ENCODE data around the gene MPHOSPH8. TPM values are rescaled to one million over a fixed set of nuclear protein-coding genes. Genes with fewer than 3 reads are reported as not detected.
"Not testable (repeated sequence)": the region's sequence is repeated elsewhere in the genome, so short reads cannot be mapped to it uniquely, and the experiment has no call there.

Gene MPHOSPH8
- total RNA-seq, 1 donor from 2014 or later: 16.8 TPM

- no peaks in the 10 kb centered on the region for H3K27me3 ChIP-seq (ENCODE audit: control insufficient read depth, insufficient read depth, low read length)
- no peak for TF ChIP-seq CTCF (IDR thresholded peaks at IDR 0.05; ENCODE audit: insufficient read depth, low read length, poor library complexity, severe bottlenecking)
- no peak for DNase-seq (ENCODE audit: low read depth)
- H3K4me3 ChIP-seq (ENCODE audit: low read depth, low read length): no peak overlapping the region
- H3K36me3 ChIP-seq (ENCODE audit: control insufficient read depth, insufficient read depth, low read length): peaks cover 2% of the 10 kb centered on the region
Observed at GRCh38 chr13:19676168-19676567, 42.7 kb downstream of the MPHOSPH8 start.

GRCh38 chr13:19680751-19681150 lies 47.3 kb downstream of the MPHOSPH8 start:
- DNase-seq (ENCODE audit: low read depth): no peak
- Histone ChIP-seq H3K36me3 (ENCODE audit: control insufficient read depth, insufficient read depth, low read length) (no peaks in the 10 kb centered on the region), H3K4me3 (ENCODE audit: low read depth, low read length) (no peak overlapping the region), H3K27me3 (ENCODE audit: control insufficient read depth, insufficient read depth, low read length) (no peaks in the 10 kb centered on the region)
- TF ChIP-seq CTCF (IDR thresholded peaks at IDR 0.05; ENCODE audit: insufficient read depth, low read length, poor library complexity, severe bottlenecking): no peak

- no peak for TF ChIP-seq CTCF (IDR thresholded peaks at IDR 0.05; ENCODE audit: insufficient read depth, low read length, poor library complexity, severe bottlenecking)
- no peaks in the 10 kb centered on the region for H3K36me3 ChIP-seq (ENCODE audit: control insufficient read depth, insufficient read depth, low read length)
Observed at GRCh38 chr13:19681517-19681916, 48.1 kb downstream of the MPHOSPH8 start.

GRCh38 chr13:19685034-19685433 lies 51.6 kb downstream of the MPHOSPH8 start:
- no peaks in the 10 kb centered on the region for H3K36me3 ChIP-seq (ENCODE audit: control insufficient read depth, insufficient read depth, low read length)
- DNase-seq (ENCODE audit: low read depth): no peak
- no peaks in the 10 kb centered on the region for H3K27me3 ChIP-seq (ENCODE audit: control insufficient read depth, insufficient read depth, low read length)
- no peak overlapping the region for H3K4me3 ChIP-seq (ENCODE audit: low read depth, low read length)
- no peak for TF ChIP-seq CTCF (IDR thresholded peaks at IDR 0.05; ENCODE audit: insufficient read depth, low read length, poor library complexity, severe bottlenecking)

More at GRCh38 chr13:19681517-19681916, 48.1 kb downstream of the MPHOSPH8 start:
- no peak for DNase-seq (ENCODE audit: low read depth)
- Histone ChIP-seq H3K27me3 (ENCODE audit: control insufficient read depth, insufficient read depth, low read length) (no peaks in the 10 kb centered on the region), H3K4me3 (ENCODE audit: low read depth, low read length) (no peak overlapping the region)

GRCh38 chr13:19685437-19685836 lies 52.0 kb downstream of the MPHOSPH8 start:
- no peak for DNase-seq (ENCODE audit: low read depth)
- no peak for TF ChIP-seq CTCF (IDR thresholded peaks at IDR 0.05; ENCODE audit: insufficient read depth, low read length, poor library complexity, severe bottlenecking)
- Histone ChIP-seq H3K36me3 (ENCODE audit: control insufficient read depth, insufficient read depth, low read length) (no peaks in the 10 kb centered on the region), H3K4me3 (ENCODE audit: low read depth, low read length) (no peak overlapping the region), H3K27me3 (ENCODE audit: control insufficient read depth, insufficient read depth, low read length) (no peaks in the 10 kb centered on the region)

- not testable (repeated sequence) for H3K27me3 ChIP-seq (ENCODE audit: control insufficient read depth, insufficient read depth, low read length); H3K4me3 ChIP-seq (ENCODE audit: low read depth, low read length); DNase-seq (ENCODE audit: low read depth); H3K36me3 ChIP-seq (ENCODE audit: control insufficient read depth, insufficient read depth, low read length)
Observed at GRCh38 chr13:19691447-19691846, 58.0 kb downstream of the MPHOSPH8 start.

Measured in kidney epithelial cell (primary cell).